Endodermal cell (in vitro differentiated cells): Measurements from ENCODE around the gene BANF1. TPM values are rescaled to one million over a fixed set of nuclear protein-coding genes. Genes with fewer than 3 reads are reported as not detected.

Experiments used
- DNase-seq: peaks from one replicate; pipeline ENCODE4 v3.0.0-alpha.2; 2017
- H3K27ac ChIP-seq: 2 replicates; pipeline ENCODE4 v1.5.1; 2013; ENCODE audit warnings: mild to moderate bottlenecking, low read depth, low read length, moderate library complexity
- H3K27me3 ChIP-seq: 2 replicates; pipeline ENCODE4 v1.6.1; 2013; ENCODE audit warnings: mild to moderate bottlenecking, low read length, moderate library complexity; ENCODE audit not compliant: insufficient read depth, control insufficient read depth, poor library complexity, severe bottlenecking
- H3K36me3 ChIP-seq: 2 replicates; pipeline ENCODE4 v1.7.0; 2013; ENCODE audit warnings: mild to moderate bottlenecking, low read length, moderate library complexity; ENCODE audit not compliant: control insufficient read depth, insufficient read depth
- H3K4me1 ChIP-seq: one replicate; pipeline ENCODE4 v1.7.0; 2013; ENCODE audit warnings: low read length; ENCODE audit not compliant: control insufficient read depth, insufficient read depth
- H3K4me3 ChIP-seq: 2 replicates; pipeline ENCODE4 v1.5.1; 2013; ENCODE audit warnings: mild to moderate bottlenecking, low read length, moderate library complexity
- H3K9ac ChIP-seq: 2 replicates; pipeline ENCODE4 v1.6.1; 2013; ENCODE audit warnings: mild to moderate bottlenecking, low read length, moderate library complexity; ENCODE audit not compliant: poor library complexity, severe bottlenecking; ENCODE audit errors: extremely low read depth
- H3K9me3 ChIP-seq: 2 replicates; pipeline ENCODE4 v1.6.1; 2013; ENCODE audit warnings: mild to moderate bottlenecking, low read length, moderate library complexity; ENCODE audit not compliant: control insufficient read depth
- H3K27ac Mint-ChIP-seq: 2 replicates; pipeline ENCODE4 v1.8.0; 2020; ENCODE audit warnings: mixed read lengths
- H3K27me3 Mint-ChIP-seq: 2 replicates; pipeline ENCODE4 v1.8.0; 2021; ENCODE audit warnings: mild to moderate bottlenecking, mixed read lengths; ENCODE audit not compliant: insufficient read depth
- H3K36me3 Mint-ChIP-seq: 2 replicates; pipeline ENCODE4 v1.8.0; 2020; ENCODE audit warnings: low read depth, mixed read lengths
- H3K4me1 Mint-ChIP-seq: 2 replicates; pipeline ENCODE4 v1.8.0; 2020; ENCODE audit warnings: mixed read lengths
- H3K4me3 Mint-ChIP-seq: 2 replicates; pipeline ENCODE4 v1.8.0; 2020; ENCODE audit warnings: mild to moderate bottlenecking, moderate library complexity, mixed read lengths
- H3K9me3 Mint-ChIP-seq: 2 replicates; pipeline ENCODE4 v1.8.0; 2020; ENCODE audit warnings: mild to moderate bottlenecking, mixed read lengths
- WGBS, 2 experiments: methylation state at CpG; one replicate each; pipeline versions ENCODE4 v1.1.5 to v1.1.7; 2013; ENCODE audit warnings: missing lambda C conversion rate in 2 of 2, mixed read lengths in 1 of 2; ENCODE audit not compliant: insufficient coverage in 1 of 2, insufficient read length in 1 of 2; 5-methylcytosine and 5-hydroxymethylcytosine counted together
- total RNA-seq, 2 donors: library from RNA; stranded (reverse); fragmentation: NEBNext Ultra II Directional in 1 of 2; extraction: Animal tissue kit (Norgen Biotek cat#: 25700) in 1 of 2; gene quantifications; 2 replicates in 1 of 2; 3 replicates in 1 of 2; pipeline ENCODE4 v1.2.1, GENCODE V29; 2021
- TF ChIP-seq, protein P1 (sequence below): fragments of 200-600 bp; sonication (generic); conservative IDR thresholded peaks from 2 replicates; pipeline ENCODE4 v1.5.0; 2021; ENCODE audit warnings: antibody characterized with exemption, mild to moderate bottlenecking

Gene BANF1
- total RNA-seq, 2 donors from 2014 or later = 348 to 409 TPM

DNA sequence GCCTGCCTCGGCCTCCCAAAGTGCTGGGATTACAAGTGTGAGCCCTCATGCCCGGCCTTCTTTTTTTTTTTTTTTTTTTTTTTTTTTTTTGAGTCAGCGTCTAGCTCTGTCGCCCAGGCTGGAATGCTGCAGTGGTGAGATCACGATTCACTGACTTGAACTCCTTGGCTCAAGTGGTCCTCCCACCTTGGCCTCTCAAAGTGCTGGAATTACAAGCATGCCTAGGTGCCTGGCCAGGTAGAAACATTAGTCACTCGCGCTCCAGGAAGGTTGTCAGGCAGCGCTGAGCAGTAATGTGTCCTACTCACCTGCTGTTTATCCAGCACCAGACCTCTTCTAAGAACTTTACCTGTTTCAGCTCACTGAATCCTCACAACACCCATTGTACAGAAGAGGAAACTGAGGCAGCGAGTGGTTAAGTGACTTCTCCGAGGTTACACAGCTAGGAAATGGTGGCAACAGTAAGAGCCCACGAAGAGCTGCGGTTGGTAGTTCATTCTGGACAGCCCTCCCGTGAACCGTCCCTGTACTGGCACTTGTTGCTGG is 9.0 kb downstream of the BANF1 start:
- Mint-ChIP-seq H3K27me3 (peaks cover 8% of the 10 kb centered on the region), H3K27ac (no peak overlapping the region), H3K4me1 (peaks cover 35% of the 10 kb centered on the region), H3K36me3 (no peaks in the 10 kb centered on the region), H3K9me3 (no peaks in the 10 kb centered on the region), H3K4me3 (no peak overlapping the region)
- Histone ChIP-seq H3K4me3 (no peak overlapping the region), H3K9me3 (no peaks in the 10 kb centered on the region), H3K9ac (no peak overlapping the region), H3K4me1 (peaks cover 28% of the 10 kb centered on the region), H3K36me3 (no peaks in the 10 kb centered on the region), H3K27ac (no peak overlapping the region), H3K27me3 (no peaks in the 10 kb centered on the region)
- 80 to 81% methylated on average over 11 to 14 of the region's 14 CpGs for WGBS, 2 experiments
- TF ChIP-seq, protein P1, sequence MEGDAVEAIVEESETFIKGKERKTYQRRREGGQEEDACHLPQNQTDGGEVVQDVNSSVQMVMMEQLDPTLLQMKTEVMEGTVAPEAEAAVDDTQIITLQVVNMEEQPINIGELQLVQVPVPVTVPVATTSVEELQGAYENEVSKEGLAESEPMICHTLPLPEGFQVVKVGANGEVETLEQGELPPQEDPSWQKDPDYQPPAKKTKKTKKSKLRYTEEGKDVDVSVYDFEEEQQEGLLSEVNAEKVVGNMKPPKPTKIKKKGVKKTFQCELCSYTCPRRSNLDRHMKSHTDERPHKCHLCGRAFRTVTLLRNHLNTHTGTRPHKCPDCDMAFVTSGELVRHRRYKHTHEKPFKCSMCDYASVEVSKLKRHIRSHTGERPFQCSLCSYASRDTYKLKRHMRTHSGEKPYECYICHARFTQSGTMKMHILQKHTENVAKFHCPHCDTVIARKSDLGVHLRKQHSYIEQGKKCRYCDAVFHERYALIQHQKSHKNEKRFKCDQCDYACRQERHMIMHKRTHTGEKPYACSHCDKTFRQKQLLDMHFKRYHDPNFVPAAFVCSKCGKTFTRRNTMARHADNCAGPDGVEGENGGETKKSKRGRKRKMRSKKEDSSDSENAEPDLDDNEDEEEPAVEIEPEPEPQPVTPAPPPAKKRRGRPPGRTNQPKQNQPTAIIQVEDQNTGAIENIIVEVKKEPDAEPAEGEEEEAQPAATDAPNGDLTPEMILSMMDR = no peak
- DNase-seq = peak; percentile 88

DNA sequence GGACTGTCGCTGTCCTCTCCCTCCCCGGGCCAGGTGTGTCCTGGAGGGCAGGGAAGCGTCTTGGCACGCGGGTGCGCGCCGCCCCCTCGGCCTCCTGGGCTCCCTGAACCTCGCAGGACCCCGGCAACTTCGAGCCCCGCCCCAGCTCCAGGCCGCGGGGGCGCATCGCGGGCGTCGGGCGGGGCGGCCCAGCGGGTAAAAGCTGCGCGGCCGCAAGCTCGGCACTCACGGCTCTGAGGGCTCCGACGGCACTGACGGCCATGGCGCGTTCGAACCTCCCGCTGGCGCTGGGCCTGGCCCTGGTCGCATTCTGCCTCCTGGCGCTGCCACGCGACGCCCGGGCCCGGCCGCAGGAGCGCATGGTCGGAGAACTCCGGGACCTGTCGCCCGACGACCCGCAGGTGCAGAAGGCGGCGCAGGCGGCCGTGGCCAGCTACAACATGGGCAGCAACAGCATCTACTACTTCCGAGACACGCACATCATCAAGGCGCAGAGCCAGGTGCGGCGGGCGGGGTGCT is 9.5 kb downstream of the BANF1 start, which contains the start of gene CST6:
TSS of gene CST6 (plus strand) at position 224 of the 519 bp plus-strand sequence. CDS start at position 261, 37 bp downstream.
- no peak within 1 kb of the TSS for H3K27ac Mint-ChIP-seq
- no peaks in the 10 kb centered on the region for H3K36me3 Mint-ChIP-seq
- H3K9me3 ChIP-seq = no peaks in the 10 kb centered on the region
- H3K4me1 Mint-ChIP-seq = peaks cover 29% of the 10 kb centered on the region
- no peaks in the 10 kb centered on the region for H3K36me3 ChIP-seq
- no peak within 1 kb of the TSS for H3K27ac ChIP-seq
- WGBS, 2 experiments = 84% methylated on average over 31 to 61 of the region's 61 CpGs
- H3K27me3 ChIP-seq = no peaks in the 10 kb centered on the region
- peaks cover 22% of the 10 kb centered on the region for H3K4me1 ChIP-seq
- H3K4me3 Mint-ChIP-seq = no peak within 1 kb of the TSS
- H3K27me3 Mint-ChIP-seq = peaks cover 8% of the 10 kb centered on the region
- TF ChIP-seq, protein P1 = no peak
- peak; percentile 76 for DNase-seq
- H3K9me3 Mint-ChIP-seq = no peaks in the 10 kb centered on the region
- no peak within 1 kb of the TSS for H3K9ac ChIP-seq
- H3K4me3 ChIP-seq = no peak within 1 kb of the TSS

DNA sequence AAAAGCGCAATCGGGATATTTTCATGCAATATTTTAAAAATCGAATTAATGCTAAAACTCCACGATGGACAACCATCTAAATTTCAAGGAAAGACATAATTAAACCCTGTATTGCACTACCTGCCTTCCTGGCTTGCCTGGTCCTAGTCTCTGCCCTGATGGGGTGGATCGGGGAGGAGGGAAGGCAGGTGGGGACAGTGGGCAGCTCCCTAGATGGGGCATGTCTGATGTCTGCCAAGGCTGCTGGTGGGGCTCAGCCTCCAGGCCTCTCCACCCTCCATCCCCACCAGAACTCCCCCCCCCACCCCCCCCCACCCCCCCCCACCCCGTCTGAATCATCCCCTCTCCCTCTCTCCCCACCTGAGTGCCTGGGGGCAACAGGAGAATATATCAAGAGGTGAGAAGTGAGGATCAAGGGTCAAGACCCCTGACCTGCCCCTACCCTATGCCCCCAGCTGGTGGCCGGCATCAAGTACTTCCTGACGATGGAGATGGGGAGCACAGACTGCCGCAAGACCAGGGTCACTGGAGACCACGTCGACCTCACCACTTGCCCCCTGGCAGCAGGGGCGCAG is 10.2 kb downstream of the BANF1 start:
- H3K9ac ChIP-seq = no peak overlapping the region

More for the DNA sequence above, 10.2 kb downstream of the BANF1 start:
- H3K27ac Mint-ChIP-seq = no peak overlapping the region
- H3K27me3 Mint-ChIP-seq = peaks cover 8% of the 10 kb centered on the region
- H3K27me3 ChIP-seq = no peaks in the 10 kb centered on the region
- H3K9me3 ChIP-seq = no peaks in the 10 kb centered on the region
- no peak overlapping the region for H3K4me3 Mint-ChIP-seq
- peaks cover 25% of the 10 kb centered on the region for H3K4me1 Mint-ChIP-seq
- peaks cover 17% of the 10 kb centered on the region for H3K4me1 ChIP-seq
- no peaks in the 10 kb centered on the region for H3K9me3 Mint-ChIP-seq
- no peaks in the 10 kb centered on the region for H3K36me3 Mint-ChIP-seq
- no peaks in the 10 kb centered on the region for H3K36me3 ChIP-seq
- WGBS, 2 experiments = 84 to 90% methylated on average over 7 to 11 of the region's 12 CpGs
- TF ChIP-seq, protein P1 = no peak
- no peak overlapping the region for H3K4me3 ChIP-seq
- H3K27ac ChIP-seq = no peak overlapping the region
- no peak for DNase-seq
